Uterus (tissue), 4 donors: ENCODE measurements around the gene RFX2. TPM values are rescaled to one million over a fixed set of nuclear protein-coding genes. Genes with fewer than 3 reads are reported as not detected.

Experiments used
- DNase-seq, 2 donors: peaks; one replicate each; pipeline ENCODE4 v3.0.0-alpha.2; 2019 to 2020
- H3K27ac ChIP-seq, 2 donors: fragments of 200-600 bp; sonication (generic); 1 replicate in 1 of 2; 2 replicates in 1 of 2; pipeline ENCODE4 v1.5.1; 2016 to 2018
- H3K27me3 ChIP-seq, 2 donors: fragments of 200-600 bp; sonication (generic); one replicate each; pipeline ENCODE4 v1.5.1; 2018 to 2019; ENCODE audit warnings: control low read depth in 1 of 2
- H3K36me3 ChIP-seq, 2 donors: fragments of 200-600 bp; sonication (generic); one replicate each; pipeline ENCODE4 v1.5.1; 2019; ENCODE audit warnings: control low read depth in 1 of 2
- H3K4me1 ChIP-seq, 2 donors: fragments of 200-600 bp; sonication (generic); one replicate each; pipeline ENCODE4 v1.5.1; 2018 to 2019; ENCODE audit warnings: control low read depth in 1 of 2
- H3K4me3 ChIP-seq, 2 donors: fragments of 200-600 bp; sonication (generic); 1 replicate in 1 of 2; 2 replicates in 1 of 2; pipeline ENCODE4 v1.5.1; 2018 to 2019; ENCODE audit warnings: mild to moderate bottlenecking in 1 of 2
- H3K9me3 ChIP-seq, 2 donors: fragments of 200-600 bp; sonication (generic); one replicate each; pipeline ENCODE4 v1.5.1; 2019; ENCODE audit warnings: control low read depth in 1 of 2
- CTCF ChIP-seq, 4 experiments: fragments of 200-600 bp in 2 of 4; fragments of 450-650 bp in 2 of 4; sonication (generic) in 2 of 4; IDR thresholded peaks; one replicate each; pipeline ENCODE4 v1.5.1; 2016 to 2019; ENCODE audit warnings: antibody characterized with exemption in 4 of 4, mild to moderate bottlenecking in 2 of 4, moderate library complexity in 1 of 4
- POLR2A ChIP-seq, 2 donors: fragments of 450-650 bp; IDR thresholded peaks; one replicate each; pipeline ENCODE4 v1.6.1; 2016; ENCODE audit warnings: antibody characterized with exemption in 2 of 2, mild to moderate bottlenecking in 1 of 2, moderate library complexity in 1 of 2
- intact Hi-C: fragments of 100-400 bp; cut with DNase I; formaldehyde crosslinking; loops from one replicate; pipeline ENCODE4 v1.15.1; 2023; ENCODE audit warnings: low total_unique reads
- total RNA-seq, 4 donors: library from RNA; depleted of rRNA in 3 of 4; stranded (reverse); fragments of >200 nt in 3 of 4; gene quantifications; one replicate each; pipeline versions ENCODE4 v1.1.0 to v1.2.4, GENCODE V29; 2014 to 2023
- donor health status: DM: yes; HTN: yes; CAD: no.

RFX2 gene
- total RNA-seq, 4 donors from 2014 or later = 10.5 to 77.9 (median 22.8) TPM

GRCh38 chr19:6138066-6138465 lies 27.8 kb upstream of the RFX2 start:
- H3K9me3 ChIP-seq = no peaks in the 10 kb centered on the region
- no peaks in the 10 kb centered on the region for H3K4me1 ChIP-seq
- H3K4me3 ChIP-seq = no peak overlapping the region
- DNase-seq = no peak
- no peaks in the 10 kb centered on the region for H3K27me3 ChIP-seq
- no peak overlapping the region for H3K27ac ChIP-seq
- H3K36me3 ChIP-seq = no peaks in the 10 kb centered on the region
- intact Hi-C loops = no loop called here
- no peak for TF ChIP-seq CTCF (IDR thresholded peaks at IDR 0.05)
- TF ChIP-seq POLR2A (IDR thresholded peaks at IDR 0.05) = no peak

- Histone ChIP-seq H3K9me3 (no peaks in the 10 kb centered on the region), H3K27me3 (no peaks in the 10 kb centered on the region), H3K4me3 (no peak overlapping the region), H3K36me3 (no peaks in the 10 kb centered on the region), H3K27ac (no peak overlapping the region), H3K4me1 (no peaks in the 10 kb centered on the region)
- no peak for DNase-seq
- intact Hi-C loops = no loop called here
- TF ChIP-seq CTCF (IDR thresholded peaks at IDR 0.05) = no peak
- TF ChIP-seq POLR2A (IDR thresholded peaks at IDR 0.05) = no peak
Measured at GRCh38 chr19:6133231-6133630, 22.9 kb upstream of the RFX2 start.

- no peaks in the 10 kb centered on the region for H3K27me3 ChIP-seq
- no peaks in the 10 kb centered on the region for H3K4me1 ChIP-seq
- no peak for DNase-seq
- intact Hi-C loops = no loop called here
- TF ChIP-seq POLR2A (IDR thresholded peaks at IDR 0.05) = no peak
- TF ChIP-seq CTCF (IDR thresholded peaks at IDR 0.05) = no peak
- no peak overlapping the region for H3K27ac ChIP-seq
- no peaks in the 10 kb centered on the region for H3K36me3 ChIP-seq
- no peak overlapping the region for H3K4me3 ChIP-seq
- no peaks in the 10 kb centered on the region for H3K9me3 ChIP-seq
Measured at GRCh38 chr19:6132482-6132881, 22.2 kb upstream of the RFX2 start.

- intact Hi-C loops = loop anchor here (5.0 kb wide), 1 partner anchor 81 kb away; no protein-coding TSS in a partner anchor
- no peaks in the 10 kb centered on the region for H3K4me1 ChIP-seq
- DNase-seq = no peak
- no peak overlapping the region for H3K4me3 ChIP-seq
- TF ChIP-seq CTCF (IDR thresholded peaks at IDR 0.05) (no peak), POLR2A (IDR thresholded peaks at IDR 0.05) (no peak)
- no peaks in the 10 kb centered on the region for H3K9me3 ChIP-seq
- H3K36me3 ChIP-seq = no peaks in the 10 kb centered on the region
- no peak overlapping the region for H3K27ac ChIP-seq
- no peaks in the 10 kb centered on the region for H3K27me3 ChIP-seq
Measured at GRCh38 chr19:6127716-6128335, 17.5 kb upstream of the RFX2 start.

- DNase-seq = no peak
- no peaks in the 10 kb centered on the region for H3K27me3 ChIP-seq
- H3K36me3 ChIP-seq = no peaks in the 10 kb centered on the region
- TF ChIP-seq CTCF (IDR thresholded peaks at IDR 0.05) (no peak), POLR2A (IDR thresholded peaks at IDR 0.05) (no peak)
- H3K4me1 ChIP-seq = no peaks in the 10 kb centered on the region
- no peak overlapping the region for H3K27ac ChIP-seq
- intact Hi-C loops = loop anchor here (5.0 kb wide), 1 partner anchor 79 kb away; no protein-coding TSS in a partner anchor
- no peaks in the 10 kb centered on the region for H3K9me3 ChIP-seq
- no peak overlapping the region for H3K4me3 ChIP-seq
Measured at GRCh38 chr19:6126335-6126974, 16.2 kb upstream of the RFX2 start.
